GM23338 (cell line): Measurements from ENCODE around the gene CFP. TPM values are rescaled to one million over a fixed set of nuclear protein-coding genes. Genes with fewer than 3 reads are reported as not detected.

ENCODE experiments used
- CREB1 ChIP-seq: fragments of 250-450 bp; sonication (Bioruptor Pico); IDR thresholded peaks from 2 replicates; pipeline ENCODE4 v1.5.0; 2020; ENCODE audit warnings: low read depth, mild to moderate bottlenecking, moderate library complexity
- ETS1 ChIP-seq: IDR thresholded peaks from 2 replicates; pipeline ENCODE4 v1.6.1; 2016; ENCODE audit warnings: antibody characterized with exemption
- EZH2 ChIP-seq: fragments of 200-600 bp; sonication (generic); IDR thresholded peaks from one replicate; pipeline ENCODE4 v1.8.0; 2017; ENCODE audit warnings: antibody characterized with exemption, mild to moderate bottlenecking, low read depth; ENCODE audit not compliant: unreplicated experiment
- EZH2phosphoT487 ChIP-seq: fragments of 200-600 bp; sonication (generic); IDR thresholded peaks from one replicate; pipeline ENCODE4 v1.8.1; 2018; ENCODE audit warnings: antibody characterized with exemption; ENCODE audit not compliant: unreplicated experiment
- JUNB ChIP-seq: IDR thresholded peaks from one replicate; pipeline ENCODE4 v1.6.1; 2016; ENCODE audit warnings: antibody characterized with exemption; ENCODE audit not compliant: unreplicated experiment
- NANOG ChIP-seq: IDR thresholded peaks from 2 replicates; pipeline ENCODE4 v1.6.1; 2016; ENCODE audit warnings: antibody characterized with exemption, borderline replicate concordance
- POLR2AphosphoS5 ChIP-seq: IDR thresholded peaks from 2 replicates; pipeline ENCODE4 v1.6.1; 2016; ENCODE audit warnings: antibody characterized with exemption, low read depth
- ZNF114 ChIP-seq: fragments of 250-450 bp; sonication (Bioruptor Pico); IDR thresholded peaks from 2 replicates; pipeline ENCODE4 v1.5.0; 2020; ENCODE audit warnings: mild to moderate bottlenecking, moderate library complexity
- ZNF331 ChIP-seq: fragments of 250-450 bp; sonication (Bioruptor Pico); IDR thresholded peaks from 2 replicates; pipeline ENCODE4 v1.5.0; 2020; ENCODE audit warnings: low read depth, mild to moderate bottlenecking, moderate library complexity
- ZNF462 ChIP-seq: fragments of 250-450 bp; sonication (Bioruptor Pico); IDR thresholded peaks from 2 replicates; pipeline ENCODE4 v1.5.0; 2020; ENCODE audit warnings: mild to moderate bottlenecking, moderate library complexity
- polyA plus RNA-seq: library from polyadenylated mRNA; unstranded; fragments of >200 nt; fragmentation: Nextera tagmentation; extraction: Ambion mirVana; gene quantifications from 2 replicates; pipeline ENCODE4 v1.2.1, GENCODE V29; 2016
- total RNA-seq: library from RNA; depleted of rRNA; stranded (reverse); fragments of >200 nt; shearing (Covaris generic); gene quantifications from 2 replicates; pipeline ENCODE4 v1.2.3, GENCODE V29; 2014

Gene CFP
- total and polyA plus RNA-seq, 2 experiments from 2014 or later: 2.1 to 2.2 TPM

- TF ChIP-seq ZNF462 (CRISPR knock-in tag): no peak
- TF ChIP-seq EZH2: no peak
- no peak for TF ChIP-seq POLR2AphosphoS5
- no peak for TF ChIP-seq ETS1
- TF ChIP-seq NANOG: no peak
- TF ChIP-seq CREB1 (CRISPR knock-in tag): no peak
- TF ChIP-seq EZH2phosphoT487: no peak
- TF ChIP-seq ZNF331 (CRISPR knock-in tag): no peak
- no peak for TF ChIP-seq JUNB
- TF ChIP-seq ZNF114 (CRISPR knock-in tag): no peak
Observed at GRCh38 chrX:47584714-47585113, 45.0 kb downstream of the CFP start (continued).
